ENCODE measurements around the gene PTAR1.
A peak's percentile ranks its signal among the peaks of the same experiment; 100 is the strongest.

Gene PTAR1

DNA sequence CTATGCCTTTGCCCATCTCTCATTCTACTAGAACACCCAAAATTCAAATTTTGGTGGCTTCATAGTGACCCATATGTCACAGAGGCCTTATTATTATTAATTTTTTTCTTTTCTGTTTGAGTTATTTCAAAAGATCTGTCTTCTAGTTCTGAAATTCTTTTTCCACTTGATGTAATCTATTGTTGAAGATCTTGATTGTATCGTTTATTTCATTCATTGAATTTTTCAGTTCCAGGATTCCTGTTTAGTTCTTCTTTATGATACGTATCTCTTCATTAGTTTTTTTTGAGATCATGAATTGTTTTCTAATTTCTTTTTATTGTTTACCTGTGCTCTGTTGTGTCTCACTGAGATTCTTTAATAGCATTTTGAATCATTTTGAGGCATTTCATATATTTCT is 63.0 kb downstream of the PTAR1 start:
- FAIRE-seq (no peak), DNase-seq (ENCODE audit: insufficient read length, low spot score) (no peak)
- TF ChIP-seq, protein P1, sequence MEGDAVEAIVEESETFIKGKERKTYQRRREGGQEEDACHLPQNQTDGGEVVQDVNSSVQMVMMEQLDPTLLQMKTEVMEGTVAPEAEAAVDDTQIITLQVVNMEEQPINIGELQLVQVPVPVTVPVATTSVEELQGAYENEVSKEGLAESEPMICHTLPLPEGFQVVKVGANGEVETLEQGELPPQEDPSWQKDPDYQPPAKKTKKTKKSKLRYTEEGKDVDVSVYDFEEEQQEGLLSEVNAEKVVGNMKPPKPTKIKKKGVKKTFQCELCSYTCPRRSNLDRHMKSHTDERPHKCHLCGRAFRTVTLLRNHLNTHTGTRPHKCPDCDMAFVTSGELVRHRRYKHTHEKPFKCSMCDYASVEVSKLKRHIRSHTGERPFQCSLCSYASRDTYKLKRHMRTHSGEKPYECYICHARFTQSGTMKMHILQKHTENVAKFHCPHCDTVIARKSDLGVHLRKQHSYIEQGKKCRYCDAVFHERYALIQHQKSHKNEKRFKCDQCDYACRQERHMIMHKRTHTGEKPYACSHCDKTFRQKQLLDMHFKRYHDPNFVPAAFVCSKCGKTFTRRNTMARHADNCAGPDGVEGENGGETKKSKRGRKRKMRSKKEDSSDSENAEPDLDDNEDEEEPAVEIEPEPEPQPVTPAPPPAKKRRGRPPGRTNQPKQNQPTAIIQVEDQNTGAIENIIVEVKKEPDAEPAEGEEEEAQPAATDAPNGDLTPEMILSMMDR (IDR thresholded peaks at IDR 0.05; ENCODE audit: insufficient read depth, missing control alignments) = no peak

DNA sequence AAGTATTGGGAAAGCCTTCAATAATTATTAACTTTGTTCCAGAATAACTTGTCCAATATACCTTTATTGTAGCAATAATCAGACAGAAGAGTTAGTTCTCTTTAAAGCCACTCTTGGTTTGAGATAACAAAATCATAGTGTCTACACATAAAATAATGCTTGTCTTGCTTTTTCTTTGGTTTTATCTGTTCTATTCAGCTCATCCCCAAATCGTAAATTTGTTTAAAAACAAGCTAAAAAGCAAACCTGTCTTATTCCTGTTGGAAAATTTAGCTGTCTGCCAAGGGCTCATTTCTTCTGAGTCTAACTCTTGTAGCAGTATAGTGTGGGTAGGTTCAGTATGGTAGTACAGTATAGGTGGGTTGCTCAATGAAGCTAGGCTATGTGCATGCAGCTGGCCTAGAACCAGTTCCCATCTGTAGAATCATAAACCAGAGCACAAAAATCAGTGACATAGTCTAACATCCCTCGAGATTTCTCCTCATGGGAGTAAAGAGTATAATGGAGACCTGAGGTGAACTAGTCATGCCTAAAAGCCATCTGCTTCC is 69.7 kb downstream of the PTAR1 start:
- FAIRE-seq (peak; percentile 58), DNase-seq (ENCODE audit: insufficient read length, low spot score) (no peak)
- TF ChIP-seq, protein P1 (IDR thresholded peaks at IDR 0.05; ENCODE audit: insufficient read depth, missing control alignments) = no peak

DNA sequence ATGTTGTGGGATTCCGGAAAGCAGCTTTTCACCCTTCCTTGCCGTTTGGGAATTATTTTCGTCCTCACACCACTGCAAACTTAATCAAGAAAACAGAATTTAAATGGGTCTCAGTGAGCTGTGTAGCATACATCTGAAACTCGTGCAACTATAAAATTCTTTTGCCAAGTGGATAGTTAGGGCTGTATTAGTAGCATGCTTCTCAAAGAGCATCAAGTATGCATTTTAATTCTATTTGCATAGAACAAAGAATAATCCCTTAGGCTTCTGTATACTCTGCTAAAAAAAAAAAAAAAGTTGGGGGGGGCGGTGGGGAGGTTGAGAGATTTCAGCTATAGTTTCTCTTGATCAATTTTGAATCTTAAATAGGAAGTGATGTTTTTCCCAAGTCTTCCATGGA is 75.9 kb downstream of the PTAR1 start:
- FAIRE-seq (no peak), DNase-seq (ENCODE audit: insufficient read length, low spot score) (no peak)
- TF ChIP-seq, protein P1 (IDR thresholded peaks at IDR 0.05; ENCODE audit: insufficient read depth, missing control alignments) = no peak

DNA sequence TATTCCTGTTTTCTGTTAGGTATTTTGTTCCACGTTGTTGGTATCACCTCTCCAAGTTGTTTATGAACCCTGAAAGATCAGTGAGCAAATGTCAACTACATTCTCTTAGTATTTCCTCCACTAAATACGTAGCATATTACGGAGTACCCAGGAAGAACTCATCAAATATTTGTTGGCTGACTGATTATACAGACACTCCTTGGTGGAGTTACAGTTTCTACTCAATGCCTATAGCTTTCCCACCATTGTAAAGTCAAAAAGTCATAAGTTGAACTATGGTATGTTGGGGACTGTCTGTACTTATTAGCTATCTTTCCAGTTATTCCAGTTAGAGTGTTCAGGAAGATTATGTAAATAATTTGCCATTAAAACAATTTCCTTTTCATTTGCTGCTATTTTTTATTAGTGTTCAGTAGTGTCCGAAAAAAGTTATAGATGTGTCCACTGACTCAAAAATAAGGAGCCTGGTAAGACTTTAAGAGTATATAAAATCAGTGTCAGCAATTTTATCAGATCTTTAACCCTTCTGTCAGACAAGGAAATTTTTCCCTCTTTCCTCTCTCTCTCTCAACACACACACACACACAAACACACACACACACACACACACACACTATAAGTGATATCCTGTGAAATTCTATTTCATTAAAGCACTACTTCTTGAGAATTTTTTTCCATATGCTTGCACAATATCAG is 80.8 kb downstream of the PTAR1 start:
- FAIRE-seq = peak; percentile 25
- no peak for DNase-seq (ENCODE audit: insufficient read length, low spot score)
- TF ChIP-seq, protein P1 (IDR thresholded peaks at IDR 0.05; ENCODE audit: insufficient read depth, missing control alignments) = no peak

DNA sequence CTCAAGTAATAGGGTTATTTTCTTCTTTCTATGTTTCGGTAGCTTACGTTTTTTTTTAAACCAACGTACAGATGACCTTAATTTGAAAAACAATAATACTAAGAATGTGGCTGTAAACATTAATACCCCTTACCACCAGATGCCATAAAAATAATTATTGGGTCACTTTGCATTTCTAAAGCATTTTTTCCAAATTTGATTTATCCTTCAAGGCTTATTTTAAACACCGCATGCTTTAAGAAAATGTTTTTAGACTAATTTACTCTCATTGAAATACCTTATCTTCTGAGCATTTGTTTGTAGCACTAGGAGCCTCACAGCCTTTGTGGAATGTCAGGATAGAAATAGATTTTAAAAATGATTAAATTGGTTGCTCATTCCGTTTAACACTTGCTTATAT is 81.9 kb downstream of the PTAR1 start:
- FAIRE-seq (no peak), DNase-seq (ENCODE audit: insufficient read length, low spot score) (no peak)
- TF ChIP-seq, protein P1 (IDR thresholded peaks at IDR 0.05; ENCODE audit: insufficient read depth, missing control alignments) = no peak

DNA sequence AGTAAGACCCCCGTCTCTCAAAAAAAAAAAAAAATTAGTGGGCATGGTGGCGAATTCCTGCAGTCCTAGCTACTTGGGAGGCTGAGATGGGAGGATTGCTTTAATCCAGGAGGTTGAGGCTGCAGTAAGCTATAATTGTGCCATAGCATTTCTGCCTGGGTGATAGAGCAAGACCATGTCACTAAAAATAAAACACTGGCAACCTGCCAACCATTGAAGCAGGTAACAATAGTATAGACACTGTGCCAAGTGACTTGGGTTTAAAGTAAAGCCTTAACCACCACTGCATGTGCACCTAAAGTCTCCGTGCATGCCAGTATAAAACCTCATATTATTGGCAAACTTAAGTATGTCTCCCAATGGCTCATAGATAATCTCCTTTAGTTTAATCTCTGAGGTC is 84.2 kb downstream of the PTAR1 start:
- FAIRE-seq (no peak), DNase-seq (ENCODE audit: insufficient read length, low spot score) (no peak)
- TF ChIP-seq, protein P1 (IDR thresholded peaks at IDR 0.05; ENCODE audit: insufficient read depth, missing control alignments) = no peak

DNA sequence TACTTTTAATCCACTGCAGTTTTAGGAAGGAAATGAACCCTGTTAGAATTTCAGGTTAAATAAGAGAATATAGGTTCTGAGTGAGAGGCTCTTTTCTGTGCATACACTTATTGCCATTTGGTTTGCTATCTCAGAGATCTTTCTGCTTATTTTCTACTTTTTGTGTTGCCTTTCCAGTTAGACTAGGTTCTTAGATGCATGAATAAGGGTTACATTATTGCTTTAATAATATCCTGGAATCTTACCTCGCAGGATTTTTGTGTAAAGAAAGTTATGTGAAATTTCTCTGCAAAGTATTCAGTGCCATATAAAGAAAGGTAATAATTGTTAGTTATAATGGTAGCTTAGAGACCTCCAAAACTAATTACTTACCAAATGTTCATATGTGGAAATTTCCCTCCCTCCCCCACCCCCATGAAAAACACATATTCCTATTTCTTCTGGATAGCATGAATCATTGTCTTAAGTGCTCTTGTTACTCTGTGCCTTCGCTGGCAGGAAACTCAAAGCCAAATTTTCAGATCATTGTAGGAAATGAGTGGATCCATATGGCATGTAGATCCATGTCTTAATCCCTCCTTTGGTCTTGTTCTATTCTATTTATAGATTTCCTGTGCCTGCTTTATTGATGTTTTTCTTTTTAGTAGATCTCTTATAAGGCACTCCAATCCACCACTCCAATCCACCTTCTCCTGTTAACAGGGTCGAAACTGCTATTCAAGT is 84.9 kb downstream of the PTAR1 start:
- DNase-seq (ENCODE audit: insufficient read length, low spot score) (no peak), FAIRE-seq (peak; percentile 21)
- TF ChIP-seq, protein P1 (IDR thresholded peaks at IDR 0.05; ENCODE audit: insufficient read depth, missing control alignments) = no peak

All from D721Med (cell line).